ENCODE data around the gene PYGB. TPM values are rescaled to one million over a fixed set of nuclear protein-coding genes. Genes with fewer than 3 reads are reported as not detected.
A peak's percentile ranks its signal among the peaks of the same experiment; 100 is the strongest.
"Not testable (repeated sequence)": the region's sequence is repeated elsewhere in the genome, so short reads cannot be mapped to it uniquely, and the experiment has no call there.

PYGB gene
- total RNA-seq, 1 experiment from 2014 or later: 78.9 TPM

GRCh38 chr20:25259358-25259757, 11.5 kb downstream of the PYGB start:
- Mint-ChIP-seq H3K36me3 (ENCODE audit: insufficient read depth, unreplicated experiment) (peaks cover 42% of the 10 kb centered on the region), H3K27me3 (ENCODE audit: insufficient read depth, unreplicated experiment) (no peaks in the 10 kb centered on the region), H3K4me1 (ENCODE audit: low read depth, unreplicated experiment) (no peaks in the 10 kb centered on the region), H3K4me3 (ENCODE audit: unreplicated experiment) (no peak overlapping the region), H3K9me3 (ENCODE audit: unreplicated experiment) (no peaks in the 10 kb centered on the region), H3K27ac (ENCODE audit: unreplicated experiment) (no peak overlapping the region)
- no peak for TF ChIP-seq CTCF (IDR thresholded peaks at IDR 0.05; ENCODE audit: insufficient read depth in 1 of 2, low read depth in 1 of 2, low read length in 1 of 2, severe bottlenecking in 1 of 2, unreplicated experiment in 1 of 2)
- Histone ChIP-seq H3K4me1 (0 out of 2 replicates have a peak, but pooled peaks cover 4% of the 10 kb centered on the region), H3K27me3 (replicated peaks; ENCODE audit: control insufficient read depth, insufficient read depth, low read length) (no peaks in the 10 kb centered on the region), H3K9me3 (no peaks in the 10 kb centered on the region), H3K36me3 (ENCODE audit: control insufficient read depth, insufficient read depth, low read length) (peaks cover 2% of the 10 kb centered on the region), H3K4me3 (ENCODE audit: low read depth, low read length) (no peak overlapping the region)
- no peak for DNase-seq
- ChIA-PET CTCF (no interaction called here), POLR2A (no interaction called here)
- no TSS peak for BruUV-seq (replicated peaks)
- intact Hi-C loops (cut with micrococcal nuclease; ENCODE audit: unreplicated experiment): no loop called here

DNA sequence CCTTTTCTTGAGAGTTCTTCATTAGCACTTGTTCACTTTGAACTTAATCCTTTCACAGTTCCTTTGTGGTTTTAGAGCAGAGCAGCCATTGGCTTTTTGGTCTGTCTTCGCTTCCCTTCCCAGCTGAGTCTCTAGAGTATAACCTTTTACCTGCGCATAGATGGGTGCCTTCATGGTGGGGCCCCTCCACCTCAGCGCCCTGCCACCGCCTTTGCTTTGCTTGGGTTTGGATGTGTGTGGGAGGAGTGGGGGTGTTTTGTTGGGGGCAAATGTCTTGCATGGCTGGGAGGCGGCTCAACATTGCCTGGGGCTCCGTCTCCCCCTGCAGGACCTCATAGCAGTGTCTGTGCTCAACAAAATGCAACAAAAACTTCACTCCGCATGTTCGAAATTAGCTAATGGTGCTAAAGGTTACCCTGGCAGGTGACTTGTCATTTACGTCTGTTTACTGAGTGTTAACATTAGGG, 11.9 kb downstream of the PYGB start:
- no peak overlapping the region for H3K27ac Mint-ChIP-seq (ENCODE audit: unreplicated experiment)
- H3K36me3 Mint-ChIP-seq (ENCODE audit: insufficient read depth, unreplicated experiment): peaks cover 44% of the 10 kb centered on the region
- H3K4me1 Mint-ChIP-seq (ENCODE audit: low read depth, unreplicated experiment): no peaks in the 10 kb centered on the region
- CTCF ChIA-PET: no interaction called here
- no peak for TF ChIP-seq CTCF (IDR thresholded peaks at IDR 0.05; ENCODE audit: insufficient read depth in 1 of 2, low read depth in 1 of 2, low read length in 1 of 2, severe bottlenecking in 1 of 2, unreplicated experiment in 1 of 2)
- no peak overlapping the region for H3K4me3 Mint-ChIP-seq (ENCODE audit: unreplicated experiment)
- no peak overlapping the region for H3K4me3 ChIP-seq (ENCODE audit: low read depth, low read length)
- intact Hi-C loops (cut with micrococcal nuclease; ENCODE audit: unreplicated experiment): no loop called here
- H3K27me3 ChIP-seq (replicated peaks; ENCODE audit: control insufficient read depth, insufficient read depth, low read length): no peaks in the 10 kb centered on the region
- H3K9me3 ChIP-seq: no peaks in the 10 kb centered on the region
- H3K36me3 ChIP-seq (ENCODE audit: control insufficient read depth, insufficient read depth, low read length): peaks cover 2% of the 10 kb centered on the region
- POLR2A ChIA-PET: no interaction called here
- H3K4me1 ChIP-seq: 0 out of 2 replicates have a peak, but pooled peaks cover 4% of the 10 kb centered on the region
- no TSS peak for BruUV-seq (replicated peaks)
- H3K9me3 Mint-ChIP-seq (ENCODE audit: unreplicated experiment): no peaks in the 10 kb centered on the region
- DNase-seq: no peak
- no peaks in the 10 kb centered on the region for H3K27me3 Mint-ChIP-seq (ENCODE audit: insufficient read depth, unreplicated experiment)

GRCh38 chr20:25260770-25261437, 13.0 kb downstream of the PYGB start:
- H3K27me3 Mint-ChIP-seq (ENCODE audit: insufficient read depth, unreplicated experiment); BruUV-seq (replicated peaks); H3K9me3 ChIP-seq; H3K4me3 ChIP-seq (ENCODE audit: low read depth, low read length); H3K9me3 Mint-ChIP-seq (ENCODE audit: unreplicated experiment); H3K36me3 ChIP-seq (ENCODE audit: control insufficient read depth, insufficient read depth, low read length); H3K4me1 ChIP-seq; POLR2A ChIA-PET; H3K27ac Mint-ChIP-seq (ENCODE audit: unreplicated experiment); H3K27me3 ChIP-seq (replicated peaks; ENCODE audit: control insufficient read depth, insufficient read depth, low read length); CTCF ChIA-PET; intact Hi-C loops (cut with micrococcal nuclease; ENCODE audit: unreplicated experiment); H3K4me1 Mint-ChIP-seq (ENCODE audit: low read depth, unreplicated experiment); H3K4me3 Mint-ChIP-seq (ENCODE audit: unreplicated experiment): not testable (repeated sequence)
- peaks cover 44% of the 10 kb centered on the region for H3K36me3 Mint-ChIP-seq (ENCODE audit: insufficient read depth, unreplicated experiment)
- peak in 1 of 2 experiments; percentile 5 for DNase-seq

All from Caco-2 (cell line).